ENCODE results near the gene COL18A1.

DNA sequence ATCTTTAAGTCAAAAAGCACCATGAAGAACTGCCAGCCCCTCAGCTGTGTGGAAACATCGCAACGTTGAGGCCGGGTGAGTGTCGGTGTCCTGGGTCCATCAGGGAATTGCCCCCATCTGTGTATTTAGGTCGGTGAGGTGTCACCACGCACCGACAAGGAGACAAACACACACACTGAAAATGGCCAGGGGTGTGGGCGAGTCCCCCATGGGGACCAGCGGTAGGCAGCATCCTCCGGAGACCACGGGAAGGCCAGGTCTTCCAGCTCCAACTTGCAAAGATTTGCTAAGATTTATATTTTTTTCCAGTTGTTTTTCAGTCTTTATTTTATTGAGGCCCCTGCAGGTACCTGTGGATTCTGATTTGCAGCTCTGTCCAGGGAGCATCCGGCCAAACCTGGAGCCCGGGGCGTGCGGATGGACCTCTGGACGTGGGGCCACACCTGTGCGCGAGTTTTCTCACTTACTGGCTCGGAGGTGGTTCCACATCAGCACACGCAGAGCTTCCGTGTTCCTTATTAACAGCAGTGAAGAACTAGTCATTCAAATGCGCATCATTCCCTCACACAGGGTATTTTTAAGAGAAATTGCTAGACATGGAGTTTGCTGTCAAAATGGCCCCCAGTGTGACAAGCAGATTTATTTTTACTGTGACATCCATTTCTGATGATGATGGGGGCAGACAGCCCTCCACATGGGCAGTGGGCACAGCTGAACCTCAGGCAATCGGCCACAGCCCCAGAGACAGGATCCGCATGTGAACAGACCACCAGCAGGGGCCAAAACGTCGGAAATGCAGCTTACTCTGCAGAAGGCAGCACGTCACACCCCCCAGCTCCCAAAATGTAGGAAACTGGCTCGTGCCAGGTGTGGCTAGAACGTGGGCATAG is 154.5 kb downstream of the COL18A1 start:
- TF ChIP-seq CTCF (conservative IDR thresholded peaks at IDR 0.05; ENCODE audit: low read depth, low read length), result no peak
- no peak for TF ChIP-seq EZH2phosphoT487 (IDR thresholded peaks at IDR 0.05; ENCODE audit: borderline replicate concordance, low read length)
- no peak for TF ChIP-seq EZH2 (IDR thresholded peaks at IDR 0.05; ENCODE audit: low read length, unreplicated experiment)
